Effector CD8-positive, alpha-beta T cell (primary cell): ENCODE measurements around the gene BNC2.

Source experiments
- DNase-seq: peaks from one replicate; lab custom pipeline; 2025; lab: John Stamatoyannopoulos, UW

Gene BNC2

DNA sequence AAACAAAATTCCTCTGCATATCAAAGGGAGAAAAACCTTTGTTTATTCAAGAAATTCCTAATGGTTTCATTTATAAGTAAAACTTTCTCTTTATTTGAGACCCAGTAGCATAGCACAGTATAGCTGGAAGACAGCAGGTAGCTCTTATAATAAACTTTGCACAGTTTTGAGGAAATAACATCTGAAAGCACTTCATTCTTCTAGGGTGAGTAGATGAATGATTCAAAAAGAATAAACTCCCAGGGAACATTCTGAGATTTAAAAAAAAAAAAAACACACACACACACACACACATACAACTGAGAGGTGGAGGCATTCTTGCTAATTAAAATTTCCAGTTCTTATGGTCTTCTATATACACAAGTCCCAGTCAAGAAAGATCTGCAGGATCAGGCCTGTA lies 197.3 kb downstream of the BNC2 start:
- no peak for DNase-seq

- no peak for DNase-seq
These were observed 198.0 kb downstream of the BNC2 start for GRCh38 chr9:16672501-16672900.

GRCh38 chr9:16671591-16672137 lies 198.8 kb downstream of the BNC2 start:
- DNase-seq = no peak

GRCh38 chr9:16670791-16671190 lies 199.7 kb downstream of the BNC2 start:
- no peak for DNase-seq

- DNase-seq = no peak
These were observed 201.7 kb downstream of the BNC2 start for GRCh38 chr9:16668734-16669295.

- no peak for DNase-seq
These were observed 206.3 kb downstream of the BNC2 start for GRCh38 chr9:16664211-16664610.

- DNase-seq = no peak
These were observed 208.7 kb downstream of the BNC2 start for GRCh38 chr9:16661816-16662215.

DNA sequence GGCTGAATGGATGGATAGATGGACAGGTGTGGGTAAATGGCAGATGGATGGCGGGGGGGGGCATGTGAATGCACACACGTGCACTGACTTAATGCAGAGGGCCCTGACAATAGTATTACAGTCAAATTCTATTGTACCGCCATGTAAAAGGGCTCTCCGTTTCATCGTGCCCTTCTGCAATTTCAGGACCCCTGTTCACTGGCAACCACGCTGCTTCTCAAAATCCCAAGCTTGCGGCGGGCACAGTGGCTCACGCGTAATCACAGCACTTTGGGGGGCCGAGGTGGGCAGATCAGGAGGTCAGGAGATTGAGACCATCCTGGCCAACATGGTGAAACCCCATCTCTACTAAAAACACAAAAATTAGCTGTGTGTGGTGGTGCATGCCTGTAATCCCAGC lies 211.4 kb downstream of the BNC2 start:
- no peak for DNase-seq

GRCh38 chr9:16656432-16657169 lies 213.9 kb downstream of the BNC2 start:
- DNase-seq = no peak

- DNase-seq = no peak
These were observed 215.8 kb downstream of the BNC2 start for GRCh38 chr9:16654596-16655126.

DNA sequence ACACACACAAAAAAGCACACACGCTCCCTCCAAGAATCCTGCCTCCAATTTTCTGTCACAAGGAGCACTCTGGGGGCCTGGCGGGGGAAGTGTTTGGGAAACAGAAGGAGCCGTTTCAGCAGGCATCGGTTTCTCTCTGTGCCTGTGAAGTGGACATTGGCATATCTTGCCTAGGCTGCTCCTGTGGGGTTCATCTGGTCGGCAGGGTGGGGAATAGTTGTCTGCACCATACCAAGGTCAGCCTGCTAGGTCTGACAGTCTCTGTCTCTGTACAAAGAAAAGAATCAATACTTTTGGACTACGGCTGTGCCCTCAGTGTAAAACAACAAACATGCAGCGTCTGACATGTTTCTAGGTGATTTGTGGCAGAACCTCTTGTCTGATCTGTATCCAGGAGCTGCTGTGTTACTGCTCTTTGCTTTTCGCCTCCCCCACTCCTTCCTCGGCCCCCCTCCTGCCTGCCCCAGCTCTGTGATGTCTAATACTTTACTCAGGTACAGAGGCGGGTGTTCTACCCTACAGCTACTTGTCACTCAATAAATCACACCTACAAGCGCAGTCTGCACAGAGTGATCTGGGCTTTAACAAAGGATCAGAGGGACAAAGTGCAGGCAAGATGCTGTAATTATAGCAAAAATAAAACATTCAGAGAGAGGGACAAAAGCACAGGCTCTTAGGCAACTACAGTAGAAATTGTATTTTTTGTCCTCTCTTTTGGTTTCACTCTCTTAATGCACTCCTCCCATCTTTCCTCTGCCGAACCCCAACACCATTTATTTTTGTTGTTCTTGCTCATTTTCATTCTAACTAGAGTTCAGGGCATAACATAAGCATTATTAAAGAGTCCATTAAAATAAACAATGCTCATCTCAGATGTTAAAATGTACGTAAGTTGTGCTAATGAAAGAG lies 216.7 kb downstream of the BNC2 start:
- DNase-seq = no peak

DNA sequence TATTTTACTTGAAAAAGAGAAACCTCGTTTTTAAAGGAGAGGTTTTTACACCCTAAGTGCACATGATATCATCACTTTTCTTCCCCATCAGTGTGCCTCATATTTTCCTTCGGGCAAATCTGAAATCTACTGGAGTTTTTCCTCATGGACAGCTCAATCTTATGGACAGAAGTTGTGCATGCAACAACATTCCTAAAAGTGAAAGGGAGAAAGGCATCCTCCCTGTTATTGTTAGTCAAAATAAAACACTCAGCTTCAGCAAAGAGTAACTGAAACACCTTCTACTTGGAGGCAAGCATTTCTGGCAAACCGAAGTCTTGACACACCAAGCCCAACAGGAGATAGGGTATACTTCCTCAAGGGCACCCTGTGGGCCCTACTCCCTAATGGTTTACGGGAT lies 217.9 kb downstream of the BNC2 start:
- DNase-seq = no peak

DNA sequence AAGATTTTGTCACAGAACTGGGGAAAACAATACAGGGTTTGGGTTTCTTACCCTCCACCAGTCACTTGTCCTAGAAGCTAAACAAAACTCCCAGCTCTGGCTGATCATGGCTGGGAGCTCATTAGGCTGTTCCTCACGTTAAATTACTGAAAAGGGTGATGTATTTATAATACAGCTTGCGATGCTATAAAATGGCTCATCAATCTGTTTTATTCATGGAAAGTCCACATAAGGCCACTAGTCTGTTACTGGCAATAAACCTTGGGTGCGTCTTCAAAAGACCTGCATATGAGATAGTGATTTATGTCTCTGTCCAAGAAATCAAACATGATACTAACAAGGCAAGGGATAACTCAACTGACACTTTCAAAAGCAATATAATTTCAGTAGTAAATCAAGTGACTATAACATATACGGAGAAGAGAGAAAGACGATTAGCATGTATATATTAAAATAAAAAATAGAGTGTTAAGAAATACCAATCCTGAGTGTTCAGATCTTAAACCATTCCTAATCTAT lies 219.0 kb downstream of the BNC2 start:
- DNase-seq = no peak

GRCh38 chr9:16645970-16646369 lies 224.5 kb downstream of the BNC2 start:
- no peak for DNase-seq

DNA sequence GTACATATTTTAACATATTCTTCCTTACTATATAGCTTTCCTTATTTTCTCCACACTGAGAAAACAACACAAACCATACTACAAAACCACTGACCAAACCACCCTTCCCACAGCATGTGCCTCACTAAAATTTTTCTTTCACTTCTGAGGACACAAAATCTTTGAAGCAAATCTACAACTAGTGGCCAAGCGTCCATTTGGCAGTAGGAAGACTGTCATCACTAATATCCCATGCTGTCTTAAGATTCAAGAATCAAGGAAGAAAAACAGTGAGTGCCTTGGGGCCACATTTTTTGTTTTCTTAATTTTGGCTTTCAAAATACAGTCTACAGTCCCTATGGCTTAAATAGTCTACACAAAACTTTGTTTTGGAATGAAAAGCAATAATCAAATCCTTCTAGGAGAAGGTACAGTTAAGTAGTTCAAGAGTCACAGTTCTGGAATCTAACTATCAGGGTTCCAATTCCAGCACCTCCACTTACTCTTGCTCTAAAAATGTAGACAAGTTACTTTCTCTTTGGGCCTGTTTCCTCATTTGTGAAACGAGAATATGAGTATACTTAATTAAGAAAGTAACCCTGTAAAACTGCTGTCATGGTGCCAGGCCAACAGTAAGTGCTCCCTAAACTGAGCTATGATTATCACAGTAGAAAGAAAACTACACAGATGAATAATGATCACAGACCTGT lies 227.9 kb downstream of the BNC2 start:
- no peak for DNase-seq

GRCh38 chr9:16640649-16641048 lies 229.8 kb downstream of the BNC2 start:
- DNase-seq = no peak

DNA sequence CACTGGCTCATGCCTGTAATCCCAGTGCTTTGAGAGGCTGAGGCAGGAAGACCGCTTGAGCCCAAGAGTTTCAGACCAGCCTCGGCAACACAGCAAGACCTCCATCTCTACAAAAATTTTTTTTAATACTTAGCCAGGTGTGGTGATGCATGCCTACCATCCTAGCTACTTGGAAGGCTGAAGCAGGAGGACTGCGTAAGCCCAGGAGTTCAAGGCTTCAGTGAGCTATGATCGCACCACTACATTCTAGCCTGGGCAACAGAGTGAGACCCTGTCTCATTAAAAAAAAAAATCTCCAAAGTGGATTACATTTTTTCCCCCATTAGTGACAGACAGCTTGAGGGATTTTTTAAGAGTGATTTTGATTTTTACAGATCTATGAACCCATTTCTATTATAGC lies 230.8 kb downstream of the BNC2 start:
- no peak for DNase-seq

- no peak for DNase-seq
These were observed 232.6 kb downstream of the BNC2 start for GRCh38 chr9:16637911-16638310.

DNA sequence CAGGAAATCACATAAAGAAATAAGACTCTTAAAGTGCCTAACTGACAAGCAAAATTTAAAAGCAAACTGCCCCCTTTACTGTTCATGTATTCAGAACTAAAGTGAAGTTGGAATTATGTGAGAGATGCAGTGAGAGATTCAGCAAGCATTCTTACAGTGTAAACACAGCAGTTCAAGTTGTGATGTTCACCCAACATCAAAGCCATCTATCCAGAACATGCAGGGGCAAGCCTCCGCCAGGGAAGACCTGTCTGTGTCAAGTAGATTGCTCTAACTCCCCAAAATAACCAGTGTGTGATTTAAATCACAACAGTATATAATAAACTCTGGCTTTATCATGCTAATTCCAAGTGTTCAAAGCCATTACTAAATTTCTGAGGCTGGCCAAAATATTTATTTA lies 233.3 kb downstream of the BNC2 start:
- DNase-seq = no peak

- DNase-seq = no peak
These were observed 236.7 kb downstream of the BNC2 start for GRCh38 chr9:16633794-16634193.

- DNase-seq = no peak
These were observed 242.1 kb downstream of the BNC2 start for GRCh38 chr9:16628413-16628812.

DNA sequence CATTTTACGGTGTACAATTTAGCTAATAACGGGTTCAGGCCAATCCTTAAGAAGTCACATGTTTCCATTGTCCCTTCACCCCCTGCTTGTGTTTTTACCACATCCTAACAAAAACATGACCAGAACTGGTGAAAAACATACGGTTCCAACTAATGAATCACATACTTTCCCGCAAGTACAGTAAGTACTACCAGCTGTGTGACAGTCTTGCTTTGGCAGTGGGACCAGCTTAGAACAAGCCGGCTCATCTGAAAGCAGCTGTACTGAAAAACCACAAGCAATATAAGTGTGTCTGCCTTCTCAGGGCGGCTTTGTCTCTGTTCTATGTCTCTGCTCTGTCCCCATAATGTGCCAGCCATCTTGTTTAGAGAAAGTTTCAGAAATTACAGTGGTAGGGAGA lies 242.5 kb downstream of the BNC2 start:
- DNase-seq = no peak
